ENCODE results near the gene LARGE1.

- no peak for TF ChIP-seq REST (IDR thresholded peaks at IDR 0.05; ENCODE audit: low read depth)
- no peak for TF ChIP-seq CREB1 (IDR thresholded peaks at IDR 0.05; ENCODE audit: low read depth)
- TF ChIP-seq TAF1 (IDR thresholded peaks at IDR 0.05; ENCODE audit: low read depth): no peak
- no peak for TF ChIP-seq FOXM1 (IDR thresholded peaks at IDR 0.05; ENCODE audit: borderline replicate concordance, low read depth)
- no peak for TF ChIP-seq MAX (IDR thresholded peaks at IDR 0.05)
- TF ChIP-seq RAD21 (IDR thresholded peaks at IDR 0.05; ENCODE audit: low read depth): no peak
- no peak for TF ChIP-seq ZBTB7A (IDR thresholded peaks at IDR 0.05; ENCODE audit: low read depth)
- no peak for TF ChIP-seq EP300 (IDR thresholded peaks at IDR 0.05; ENCODE audit: borderline replicate concordance)
- no peak for TF ChIP-seq YY1 (IDR thresholded peaks at IDR 0.05; ENCODE audit: low read depth)
- TF ChIP-seq TEAD4 (IDR thresholded peaks at IDR 0.05): no peak
- TF ChIP-seq TCF12 (IDR thresholded peaks at IDR 0.05; ENCODE audit: low read depth): no peak
- no peak for TF ChIP-seq CEBPB (IDR thresholded peaks at IDR 0.05)
- no peak for TF ChIP-seq NFIC (IDR thresholded peaks at IDR 0.05)
Measured at GRCh38 chr22:33766091-33766490, 154.2 kb downstream of the LARGE1 start.
